IMR-90 (cell line): ENCODE results near the gene PTX4. TPM values are rescaled to one million over a fixed set of nuclear protein-coding genes. Genes with fewer than 3 reads are reported as not detected.

Experiments used
- ATAC-seq: fragments of 200-7000 bp; cut with Tn5 transposase; 2 replicates; pipeline ENCODE4 v1.9.1; 2020; ENCODE audit warnings: low read depth, mild to moderate bottlenecking, moderate library complexity
- BruUV-seq: library from RNA; stranded (reverse); fragments of 400-500 nt; replicated peaks from 2 replicates; lab custom pipeline; 2021; lab: Mats Ljungman, UMichigan
- CTCF ChIA-PET: fragments of 300-600 bp; formaldehyde crosslinking; extraction: SDS; loops from one replicate; lab custom pipeline; 2021; ENCODE audit warnings: antibody characterized with exemption; lab: Yijun Ruan, JAX
- POLR2A ChIA-PET: fragments of 300-600 bp; sonication (Branson Sonifier 250); formaldehyde crosslinking; loops from one replicate; lab custom pipeline; 2022; ENCODE audit warnings: antibody characterized with exemption; ENCODE audit not compliant: unreplicated experiment; lab: Charles Lee
- DNase-seq: peaks from one replicate; pipeline ENCODE4 v3.0.0; 2013
- H2AFZ ChIP-seq: replicated peaks from 2 replicates; pipeline ENCODE3; 2013; ENCODE audit warnings: low read length, mild to moderate bottlenecking; ENCODE audit not compliant: poor library complexity
- H2AK5ac ChIP-seq: 2 replicates; pipeline ENCODE4 v1.6.1; 2013; ENCODE audit warnings: low read depth, low read length, inconsistent platforms
- H2AK9ac ChIP-seq: replicated peaks from 2 replicates; pipeline ENCODE3; 2013; ENCODE audit warnings: mild to moderate bottlenecking, low read depth, low read length, moderate library complexity; ENCODE audit not compliant: poor library complexity
- H2BK120ac ChIP-seq: 2 replicates; pipeline ENCODE4 v1.6.1; 2013; ENCODE audit warnings: low read depth, low read length, inconsistent platforms
- H2BK15ac ChIP-seq: 3 replicates; pipeline ENCODE4 v1.6.1; 2013; ENCODE audit warnings: low read depth, low read length, inconsistent platforms
- H2BK20ac ChIP-seq: 2 replicates; pipeline ENCODE4 v1.6.1; 2013; ENCODE audit warnings: low read depth, mild to moderate bottlenecking, inconsistent platforms, low read length, moderate library complexity
- H2BK5ac ChIP-seq: 2 replicates; pipeline ENCODE4 v1.6.1; 2013; ENCODE audit warnings: mild to moderate bottlenecking, low read depth, low read length, inconsistent platforms; ENCODE audit not compliant: poor library complexity, severe bottlenecking
- H3K14ac ChIP-seq: replicated peaks from 2 replicates; pipeline ENCODE4 v1.6.1; 2013; ENCODE audit warnings: low read depth, low read length, inconsistent platforms
- H3K18ac ChIP-seq: 2 replicates; pipeline ENCODE4 v1.6.1; 2013; ENCODE audit warnings: low read depth, low read length, control low read depth
- H3K23ac ChIP-seq: 2 replicates; pipeline ENCODE4 v1.6.1; 2013; ENCODE audit warnings: low read depth, low read length, inconsistent platforms
- H3K27ac ChIP-seq: 2 replicates; pipeline ENCODE4 v1.5.1; 2013; ENCODE audit warnings: mild to moderate bottlenecking, control low read depth, low read length; ENCODE audit not compliant: insufficient read depth
- H3K27me3 ChIP-seq: 2 replicates; pipeline ENCODE4 v1.6.1; 2013; ENCODE audit warnings: low read length; ENCODE audit not compliant: control insufficient read depth, insufficient read depth
- H3K36me3 ChIP-seq: 2 replicates; pipeline ENCODE4 v1.6.1; 2013; ENCODE audit warnings: low read length, mixed read lengths; ENCODE audit not compliant: control insufficient read depth, insufficient read depth
- H3K4ac ChIP-seq: 2 replicates; pipeline ENCODE4 v1.6.1; 2013; ENCODE audit warnings: low read depth, low read length, inconsistent platforms
- H3K4me1 ChIP-seq: 2 replicates; pipeline ENCODE4 v1.6.1; 2013; ENCODE audit warnings: low read length, mixed read lengths; ENCODE audit not compliant: control insufficient read depth, insufficient read depth
- H3K4me2 ChIP-seq: 2 replicates; pipeline ENCODE4 v1.6.1; 2013; ENCODE audit warnings: low read depth, mild to moderate bottlenecking, control low read depth, low read length, moderate library complexity
- H3K4me3 ChIP-seq: 2 replicates; pipeline ENCODE4 v1.5.1; 2013; ENCODE audit warnings: low read depth, mild to moderate bottlenecking, control low read depth, low read length, moderate library complexity; ENCODE audit not compliant: insufficient read depth
- H3K56ac ChIP-seq: 2 replicates; pipeline ENCODE4 v1.6.1; 2013; ENCODE audit warnings: low read length, inconsistent platforms; ENCODE audit not compliant: insufficient read depth; ENCODE audit errors: extremely low read depth
- H3K79me1 ChIP-seq, 2 experiments: 2 replicates each; pipeline ENCODE4 v1.6.1; 2013; ENCODE audit warnings: low read length in 2 of 2, inconsistent platforms in 1 of 2, low read depth in 1 of 2
- H3K9ac ChIP-seq: 2 replicates; pipeline ENCODE4 v1.6.1; 2013; ENCODE audit warnings: low read depth, low read length, control low read depth
- H3K9me1 ChIP-seq: 2 replicates; pipeline ENCODE4 v1.6.1; 2013; ENCODE audit warnings: low read length, inconsistent platforms; ENCODE audit not compliant: insufficient read depth
- H3K9me3 ChIP-seq: 2 replicates; pipeline ENCODE4 v1.6.1; 2013; ENCODE audit warnings: low read length; ENCODE audit not compliant: control insufficient read depth, insufficient read depth
- H4K20me1 ChIP-seq: 2 replicates; pipeline ENCODE4 v1.6.1; 2013; ENCODE audit warnings: low read length, inconsistent platforms; ENCODE audit not compliant: insufficient read depth
- H4K5ac ChIP-seq: 2 replicates; pipeline ENCODE4 v1.6.1; 2013; ENCODE audit warnings: mild to moderate bottlenecking, low read depth, low read length, control low read depth
- H4K8ac ChIP-seq, 2 experiments: 2 replicates each; pipeline ENCODE4 v1.6.1; 2013; ENCODE audit warnings: low read depth in 2 of 2, low read length in 2 of 2, control low read depth in 1 of 2, inconsistent platforms in 1 of 2
- H4K91ac ChIP-seq: 2 replicates; pipeline ENCODE4 v1.6.1; 2013; ENCODE audit warnings: low read depth, low read length, inconsistent platforms; ENCODE audit not compliant: insufficient read depth
- MAFK ChIP-seq: IDR thresholded peaks from 2 replicates; pipeline ENCODE4 v1.6.1; 2012; ENCODE audit warnings: low read depth, low read length, improper control_type of control experiment
- MAZ ChIP-seq: IDR thresholded peaks from 2 replicates; pipeline ENCODE4 v1.6.1; 2012; ENCODE audit warnings: low read depth, mild to moderate bottlenecking, low read length, improper control_type of control experiment, moderate library complexity, borderline replicate concordance
- RFX5 ChIP-seq: IDR thresholded peaks from 2 replicates; pipeline ENCODE4 v1.8.0; 2012; ENCODE audit warnings: low read depth, mild to moderate bottlenecking, low read length, moderate library complexity
- WGBS, 2 experiments: methylation state at CpG; one replicate each; pipeline versions ENCODE4 v1.1.5 to v1.1.7; 2013; ENCODE audit warnings: missing lambda C conversion rate in 2 of 2; ENCODE audit not compliant: insufficient read length in 1 of 2; ENCODE audit errors: extremely low coverage in 2 of 2; 5-methylcytosine and 5-hydroxymethylcytosine counted together
- dilution Hi-C: fragments of 300-500 bp; cut with HindIII; formaldehyde crosslinking; loops from one replicate; pipeline ENCODE4 v1.14.3; 2018; ENCODE audit warnings: low sequenced_read_pairs; ENCODE audit not compliant: unreplicated experiment
- in situ Hi-C: fragments of 300-500 bp; cut with MboI; formaldehyde crosslinking; loops from 3 replicates; pipeline ENCODE4 v1.14.3; 2019; ENCODE audit warnings: low sequenced_read_pairs, inconsistent platforms, mixed read lengths
- intact Hi-C: fragments of 100-400 bp; cut with micrococcal nuclease; formaldehyde crosslinking; loops from 2 replicates; pipeline ENCODE4 v1.10.0; 2022
- polyA plus RNA-seq, 3 experiments: library from polyadenylated mRNA; depleted of rRNA; stranded (reverse); fragments of >200 nt; gene quantifications; 2 replicates each; pipeline ENCODE4 v1.2.3, GENCODE V29; 2012; ENCODE audit warnings: low replicate concordance in 1 of 3
- total RNA-seq: library from RNA; depleted of rRNA; stranded (reverse); fragments of >200 nt; gene quantifications from 2 replicates; pipeline ENCODE4 v1.2.3, GENCODE V29; 2012

PTX4 gene
- total and polyA plus RNA-seq, 2 of the 4 experiments (the other 2 are of a cell fraction): 0.07 TPM; not detected in 1

GRCh38 chr16:1536601-1537000, 47.9 kb upstream of the PTX4 start:
- DNase-seq (no peak), ATAC-seq (no peak)
- Histone ChIP-seq H2AK5ac (no peak overlapping the region), H3K27ac (no peak overlapping the region), H4K20me1 (0 out of 2 replicates have a peak, but pooled peaks cover 3% of the 10 kb centered on the region), H4K91ac (no peak overlapping the region), H2AFZ (no peak overlapping the region), H3K4me2 (no peak overlapping the region), H3K9ac (no peak overlapping the region), H4K5ac (no peak overlapping the region), H3K9me1 (no peaks in the 10 kb centered on the region), H2BK15ac (no peak overlapping the region), H2BK20ac (no peak overlapping the region), H3K4ac (no peak overlapping the region), H3K36me3 (peaks cover 19% of the 10 kb centered on the region), H2AK9ac (no peak overlapping the region), H3K56ac (no peak overlapping the region), H3K23ac (no peak overlapping the region), H3K14ac (no peak overlapping the region), H2BK5ac (no peak overlapping the region), H3K4me3 (no peak overlapping the region), H4K8ac (no peak overlapping the region), H3K79me1 (peaks cover 5 to 49% of the 10 kb centered on the region in 2 experiments; a peak in 3 of 4 replicates), H3K4me1 (peaks cover 17% of the 10 kb centered on the region), H2BK120ac (no peak overlapping the region), H3K9me3 (no peaks in the 10 kb centered on the region), H3K18ac (no peak overlapping the region), H3K27me3 (no peaks in the 10 kb centered on the region)
- in situ Hi-C loops (no loop called here), dilution Hi-C loops (no loop called here), intact Hi-C loops (no loop called here)
- TF ChIP-seq MAFK: no peak
- TF ChIP-seq MAZ: no peak
- TF ChIP-seq RFX5: no peak
- 92% methylated on average over 11 of the region's 13 CpGs; no CpG with 5 or more reads in 1 of the 2 experiments for WGBS, 2 experiments
- BruUV-seq: no TSS peak
- POLR2A ChIA-PET: no interaction called here
- CTCF ChIA-PET: no interaction called here
